B cell (primary cell): Measurements from ENCODE around the gene DHRS11. TPM values are rescaled to one million over a fixed set of nuclear protein-coding genes. Genes with fewer than 3 reads are reported as not detected.

Source experiments
- ATAC-seq: fragments of 200-7000 bp; cut with Tn5 transposase; one replicate; pipeline ENCODE4 v1.10.0; 2021; ENCODE audit warnings: low read depth, mild to moderate bottlenecking, moderate number of reproducible peaks, moderate library complexity
- CTCF ChIA-PET: fragments of 350-600 bp; sonication (Branson Sonifier 250); formaldehyde crosslinking; loops from one replicate; lab custom pipeline; 2021; ENCODE audit warnings: antibody characterized with exemption, inconsistent platforms; lab: Charles Lee
- POLR2A ChIA-PET: fragments of 350-600 bp; sonication (Branson Sonifier 250); formaldehyde crosslinking; loops from one replicate; lab custom pipeline; 2021; ENCODE audit warnings: antibody characterized with exemption; lab: Charles Lee
- DNase-seq: peaks from one replicate; pipeline ENCODE4 v3.0.0; 2013
- H2AFZ ChIP-seq: 2 replicates; pipeline ENCODE4 v1.6.1; 2012; ENCODE audit warnings: mild to moderate bottlenecking, low read depth, low read length; ENCODE audit not compliant: insufficient read depth, poor library complexity, severe bottlenecking
- H3K27ac ChIP-seq, 2 donors: 1 replicate in 1 of 2; 2 replicates in 1 of 2; pipeline ENCODE4 v1.5.1; 2012 to 2013; ENCODE audit warnings: low read length in 2 of 2, mild to moderate bottlenecking in 2 of 2, moderate library complexity in 1 of 2
- H3K27me3 ChIP-seq, 4 experiments: fragments of 200-600 bp in 1 of 4; sonication (generic) in 1 of 4; replicated peaks in 1 of 4; 1 replicate in 2 of 4; 2 replicates in 2 of 4; pipeline versions ENCODE4 v1.6.1 to v1.7.0; 2013 to 2016; ENCODE audit warnings: low read length in 3 of 4, mild to moderate bottlenecking in 2 of 4, mixed read lengths in 1 of 4, moderate library complexity in 1 of 4; ENCODE audit not compliant: insufficient read depth in 4 of 4, control insufficient read depth in 3 of 4; ENCODE audit errors: control extremely low read depth in 1 of 4
- H3K36me3 ChIP-seq, 2 experiments: replicated peaks in 1 of 2; 1 replicate in 1 of 2; 2 replicates in 1 of 2; pipeline versions ENCODE4 v1.6.1 to v1.7.1; 2013; ENCODE audit warnings: low read length in 1 of 2; ENCODE audit not compliant: insufficient read depth in 2 of 2, control insufficient read depth in 1 of 2; ENCODE audit errors: control extremely low read depth in 1 of 2, extremely low read depth in 1 of 2
- H3K4me1 ChIP-seq, 2 donors: fragments of 200-600 bp in 1 of 2; sonication (generic) in 1 of 2; 1 replicate in 1 of 2; 2 replicates in 1 of 2; pipeline versions ENCODE4 v1.5.1 to v1.6.1; 2013 to 2017; ENCODE audit warnings: low read length in 2 of 2; ENCODE audit not compliant: control insufficient read depth in 2 of 2, insufficient read depth in 2 of 2
- H3K4me2 ChIP-seq: replicated peaks from 2 replicates; pipeline ENCODE3; 2012; ENCODE audit warnings: mild to moderate bottlenecking, low read depth, low read length; ENCODE audit not compliant: poor library complexity, severe bottlenecking
- H3K4me3 ChIP-seq, 5 experiments: fragments of 200-600 bp in 1 of 5; sonication (generic) in 1 of 5; 1 replicate in 3 of 5; 2 replicates in 2 of 5; pipeline versions ENCODE4 v1.5.1 to v1.7.0; 2011 to 2016; ENCODE audit warnings: low read length in 4 of 5, mild to moderate bottlenecking in 4 of 5, low read depth in 2 of 5, control low read depth in 1 of 5, moderate library complexity in 1 of 5; ENCODE audit not compliant: insufficient read depth in 1 of 5; ENCODE audit errors: control extremely low read depth in 1 of 5, extremely low read depth in 1 of 5
- H3K79me2 ChIP-seq: fragments of 200-600 bp; sonication (generic); one replicate; pipeline ENCODE4 v1.6.0; 2016; ENCODE audit warnings: low read length; ENCODE audit not compliant: control insufficient read depth, insufficient read depth
- H3K9ac ChIP-seq: fragments of 200-600 bp; sonication (generic); 2 replicates; pipeline ENCODE4 v1.6.1; 2017; ENCODE audit warnings: mild to moderate bottlenecking, low read length, moderate library complexity
- H3K9me3 ChIP-seq, 3 donors: one replicate each; pipeline versions ENCODE4 v1.6.1 to v1.7.1; 2013; ENCODE audit warnings: low read length in 2 of 3; ENCODE audit not compliant: control insufficient read depth in 2 of 3, insufficient read depth in 1 of 3; ENCODE audit errors: control extremely low read depth in 1 of 3
- H4K20me1 ChIP-seq: 2 replicates; pipeline ENCODE4 v1.6.0; 2012; ENCODE audit warnings: mild to moderate bottlenecking, low read length; ENCODE audit not compliant: insufficient read depth, control insufficient read depth, poor library complexity, severe bottlenecking
- H3K27ac Mint-ChIP-seq: one replicate; pipeline ENCODE4 v1.8.0; 2021; ENCODE audit warnings: mixed read lengths
- H3K27me3 Mint-ChIP-seq: one replicate; pipeline ENCODE4 v1.8.0; 2021; ENCODE audit warnings: mixed read lengths
- H3K4me1 Mint-ChIP-seq: one replicate; pipeline ENCODE4 v1.8.0; 2021; ENCODE audit warnings: mixed read lengths
- H3K4me3 Mint-ChIP-seq: one replicate; pipeline ENCODE4 v1.8.0; 2021; ENCODE audit warnings: mixed read lengths
- H3K9me3 Mint-ChIP-seq: one replicate; pipeline ENCODE4 v1.8.0; 2022; ENCODE audit warnings: mixed read lengths; ENCODE audit not compliant: insufficient read depth
- CTCF ChIP-seq: fragments of 200-600 bp; IDR thresholded peaks from one replicate; pipeline ENCODE4 v1.8.0; 2022; ENCODE audit warnings: antibody characterized with exemption, mild to moderate bottlenecking
- EZH2 ChIP-seq: IDR thresholded peaks from 2 replicates; pipeline ENCODE4 v1.6.1; 2012; ENCODE audit warnings: borderline replicate concordance, low read depth, mild to moderate bottlenecking, moderate library complexity, low read length; ENCODE audit not compliant: insufficient read depth, poor library complexity, severe bottlenecking
- WGBS: methylation state at CpG from one replicate; pipeline ENCODE4 v1.1.5; 2013; ENCODE audit warnings: missing lambda C conversion rate; ENCODE audit not compliant: insufficient coverage; 5-methylcytosine and 5-hydroxymethylcytosine counted together
- intact Hi-C: fragments of 100-400 bp; cut with micrococcal nuclease; formaldehyde crosslinking; loops from one replicate; pipeline ENCODE4 v1.10.0; 2022
- polyA minus RNA-seq: library from RNA; depleted of rRNA, polyadenylated mRNA; stranded (reverse); fragments of >200 nt; gene quantifications from 2 replicates; pipeline ENCODE4 v1.2.3, GENCODE V29; 2012
- polyA plus RNA-seq: library from polyadenylated mRNA; depleted of rRNA; stranded (reverse); fragments of >200 nt; gene quantifications from 2 replicates; pipeline ENCODE4 v1.2.3, GENCODE V29; 2012
- total RNA-seq, 2 donors: library from RNA; stranded (reverse); fragments of 120-200 nt in 1 of 2; gene quantifications; 1 replicate in 1 of 2; 2 replicates in 1 of 2; pipeline versions ENCODE4 v1.2.3 to v1.2.4, GENCODE V29; 2013 to 2022

DHRS11 gene
- total RNA-seq, result 7.3 and 8.2 TPM in 2 replicates
- 2.5 TPM for total RNA-seq (2013)
- polyA plus RNA-seq, result 4.3 and 5.2 TPM in 2 replicates
- 4.3 and 5.2 TPM in 2 replicates for polyA minus RNA-seq

- Histone ChIP-seq H3K9ac (peak within 1 kb of the TSS; percentile 79), H3K4me1 (peaks cover 11 to 13% of the 10 kb centered on the region in 2 donors), H2AFZ (peak within 1 kb of the TSS; percentile 77), H3K27me3 (peaks cover 0 to 10% (median 0%) of the 10 kb centered on the region in 4 experiments), H3K79me2 (peaks cover 5% of the 10 kb centered on the region), H4K20me1 (peaks cover 5% of the 10 kb centered on the region), H3K27ac (peak within 1 kb of the TSS; percentile 14 to 70), H3K9me3 (no peaks in the 10 kb centered on the region), H3K4me2 (peak within 1 kb of the TSS; percentile 93), H3K36me3 (peaks cover 3 to 27% of the 10 kb centered on the region in 2 experiments), H3K4me3 (peak within 1 kb of the TSS in 4 of 5 experiments; percentile 41 to 67 (median 61))
- peak within 1 kb of the TSS; percentile 61 for H3K27ac Mint-ChIP-seq
- CTCF ChIA-PET, result interaction anchor here (1.0 to 3.5 kb wide), 3 partner anchors 9 to 12 kb away, joined by 4 to 16 read pairs (median 7); partner anchors contain the start of gene MRM1
- peak; percentile 79 for DNase-seq
- H3K27me3 Mint-ChIP-seq, result no peaks in the 10 kb centered on the region
- WGBS, result 4% methylated on average over 86 of the region's 87 CpGs
- peak within 1 kb of the TSS; percentile 75 for H3K4me3 Mint-ChIP-seq
- TF ChIP-seq CTCF, result no peak
- no peak for TF ChIP-seq EZH2
- intact Hi-C loops, result loop anchor here (1.0 to 2.0 kb wide), 3 partner anchors 10 to 57 kb away; partner anchors contain the start of genes MRM1, MYO19 and PIGW
- ATAC-seq, result peak; percentile 98
- POLR2A ChIA-PET, result interaction anchor here (0.6 to 2.3 kb wide), 2 partner anchors 10 to 15 kb away, joined by 4 to 8 read pairs; partner anchors contain the start of gene MRM1
- H3K9me3 Mint-ChIP-seq, result no peaks in the 10 kb centered on the region
- H3K4me1 Mint-ChIP-seq, result peaks cover 20% of the 10 kb centered on the region
These were observed at the start of gene DHRS11 for GRCh38 chr17:36591434-36592315. DHRS11 (plus strand) TSS chr17:36591879; CDS start chr17:36592010, 131 bp downstream.
